GM12875 (cell line): Measurements from ENCODE around the gene ANAPC4.

Experiments
- H3K4me3 ChIP-seq: one replicate; pipeline ENCODE4 v1.5.1; 2011; ENCODE audit warnings: low read depth, low read length, control low read depth
- TF ChIP-seq, protein P1 (sequence below): IDR thresholded peaks from 2 replicates; pipeline ENCODE4 v1.5.1; 2011; ENCODE audit warnings: low read depth, mild to moderate bottlenecking, control low read depth, inconsistent platforms, low read length, moderate library complexity, borderline replicate concordance; ENCODE audit not compliant: insufficient read depth

Gene ANAPC4

DNA sequence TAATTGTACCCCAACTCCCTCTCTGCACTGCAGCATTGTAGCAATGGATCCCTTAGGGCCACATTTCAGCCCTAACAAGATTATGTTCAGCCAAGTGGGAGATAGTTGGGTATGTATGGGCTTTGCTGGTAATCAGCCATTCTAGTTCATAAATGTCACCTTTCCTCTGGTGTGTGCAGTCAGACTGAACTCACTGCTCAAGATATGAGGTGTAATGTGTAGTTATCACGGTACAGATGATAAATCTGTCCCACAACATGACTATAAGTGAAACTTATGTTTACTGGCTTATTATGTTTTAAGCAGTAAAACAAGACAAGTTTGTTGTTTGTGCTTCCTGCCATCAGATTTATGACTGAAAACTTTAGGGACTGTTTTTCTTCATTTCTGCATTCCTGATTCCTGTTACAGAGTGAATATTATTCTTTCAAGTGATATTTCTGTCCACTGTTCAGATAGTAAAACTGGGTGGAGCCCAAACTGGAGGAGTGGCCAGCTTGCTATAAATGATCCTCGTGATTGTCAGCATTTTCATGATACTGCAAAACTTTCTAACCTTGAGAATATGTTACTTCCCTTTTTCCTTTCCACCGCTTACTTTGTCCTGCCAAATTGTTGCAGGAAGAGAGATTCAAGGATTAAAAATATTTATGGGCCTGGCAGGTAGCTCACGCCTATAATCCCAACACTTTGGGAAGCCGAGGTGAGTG, 44.9 kb downstream of the ANAPC4 start:
- TF ChIP-seq, protein P1, sequence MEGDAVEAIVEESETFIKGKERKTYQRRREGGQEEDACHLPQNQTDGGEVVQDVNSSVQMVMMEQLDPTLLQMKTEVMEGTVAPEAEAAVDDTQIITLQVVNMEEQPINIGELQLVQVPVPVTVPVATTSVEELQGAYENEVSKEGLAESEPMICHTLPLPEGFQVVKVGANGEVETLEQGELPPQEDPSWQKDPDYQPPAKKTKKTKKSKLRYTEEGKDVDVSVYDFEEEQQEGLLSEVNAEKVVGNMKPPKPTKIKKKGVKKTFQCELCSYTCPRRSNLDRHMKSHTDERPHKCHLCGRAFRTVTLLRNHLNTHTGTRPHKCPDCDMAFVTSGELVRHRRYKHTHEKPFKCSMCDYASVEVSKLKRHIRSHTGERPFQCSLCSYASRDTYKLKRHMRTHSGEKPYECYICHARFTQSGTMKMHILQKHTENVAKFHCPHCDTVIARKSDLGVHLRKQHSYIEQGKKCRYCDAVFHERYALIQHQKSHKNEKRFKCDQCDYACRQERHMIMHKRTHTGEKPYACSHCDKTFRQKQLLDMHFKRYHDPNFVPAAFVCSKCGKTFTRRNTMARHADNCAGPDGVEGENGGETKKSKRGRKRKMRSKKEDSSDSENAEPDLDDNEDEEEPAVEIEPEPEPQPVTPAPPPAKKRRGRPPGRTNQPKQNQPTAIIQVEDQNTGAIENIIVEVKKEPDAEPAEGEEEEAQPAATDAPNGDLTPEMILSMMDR = no peak
- H3K4me3 ChIP-seq = no peak overlapping the region

DNA sequence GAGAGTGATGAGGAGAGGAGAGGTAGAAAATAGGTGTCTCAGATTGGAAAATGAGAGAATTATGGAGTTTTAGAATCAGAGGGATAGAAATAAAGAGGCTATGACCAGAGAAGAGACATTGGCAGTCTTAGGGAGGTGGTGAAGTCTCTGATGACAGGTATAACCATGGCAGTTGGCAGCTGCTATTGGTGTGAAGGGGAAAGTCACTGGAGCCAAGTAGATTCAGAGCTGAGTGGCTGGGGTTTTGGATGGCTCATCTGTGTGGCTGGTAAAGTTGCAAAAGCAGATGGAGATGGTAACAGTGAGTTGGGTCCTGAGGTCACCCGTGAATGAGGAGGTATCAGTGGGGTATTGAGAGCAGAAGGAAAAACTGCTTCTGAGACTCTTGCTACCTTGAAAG, 46.5 kb downstream of the ANAPC4 start:
- no peak overlapping the region for H3K4me3 ChIP-seq
- TF ChIP-seq, protein P1 = no peak

DNA sequence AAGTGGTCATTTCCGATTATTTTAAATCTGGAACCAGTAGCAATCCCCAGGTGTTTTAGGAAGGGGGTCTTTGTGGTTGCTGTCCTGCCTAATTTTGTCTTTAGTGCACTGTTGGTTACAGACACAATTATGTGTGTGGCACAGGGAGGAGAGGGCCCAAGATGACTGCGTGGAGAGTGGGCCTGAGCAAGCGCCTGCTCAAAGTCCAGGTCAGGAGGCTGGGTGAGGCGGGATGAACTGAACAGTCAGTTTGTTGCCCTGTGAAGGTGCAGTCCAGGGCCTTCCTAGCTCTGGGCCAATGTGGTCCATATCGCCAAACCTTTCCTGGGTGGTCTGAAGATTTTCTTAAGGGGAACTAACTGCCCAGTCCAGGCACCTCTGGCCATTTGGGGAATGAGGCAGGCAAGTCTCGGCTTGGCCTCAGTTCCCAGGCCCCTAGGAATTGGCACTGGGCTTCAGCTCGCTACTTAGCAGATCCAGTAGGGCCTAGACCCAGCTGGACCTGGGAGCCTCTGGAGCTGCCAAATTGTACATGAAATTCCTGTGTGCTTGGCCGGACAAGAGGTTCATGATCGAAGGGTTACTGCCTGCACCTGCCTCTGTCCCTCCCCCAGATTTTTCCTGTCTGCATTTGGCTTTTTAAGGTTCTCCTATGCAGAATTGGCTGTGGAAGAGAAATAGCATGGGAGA, 47.6 kb downstream of the ANAPC4 start:
- H3K4me3 ChIP-seq = no peak overlapping the region
- TF ChIP-seq, protein P1 = no peak

DNA sequence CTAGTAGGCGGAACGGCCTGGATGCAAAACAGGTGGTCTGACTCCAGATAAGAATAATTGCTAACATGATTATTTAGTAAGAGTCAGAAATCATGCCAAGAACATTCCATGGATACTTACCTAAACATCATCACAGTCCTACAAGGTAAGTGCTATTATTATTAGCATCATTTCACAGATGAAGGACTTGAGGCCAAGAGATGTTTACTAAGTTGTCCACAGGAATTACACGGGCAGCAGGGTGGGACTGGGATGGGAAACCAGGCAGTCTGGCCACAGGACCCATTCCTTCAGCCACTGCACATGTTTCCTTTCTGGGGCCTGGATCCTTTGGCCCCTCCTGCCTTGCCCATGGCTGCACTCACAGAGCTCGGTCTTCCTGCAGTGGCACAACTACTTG, 48.3 kb downstream of the ANAPC4 start:
- TF ChIP-seq, protein P1 = no peak
- H3K4me3 ChIP-seq = no peak overlapping the region

DNA sequence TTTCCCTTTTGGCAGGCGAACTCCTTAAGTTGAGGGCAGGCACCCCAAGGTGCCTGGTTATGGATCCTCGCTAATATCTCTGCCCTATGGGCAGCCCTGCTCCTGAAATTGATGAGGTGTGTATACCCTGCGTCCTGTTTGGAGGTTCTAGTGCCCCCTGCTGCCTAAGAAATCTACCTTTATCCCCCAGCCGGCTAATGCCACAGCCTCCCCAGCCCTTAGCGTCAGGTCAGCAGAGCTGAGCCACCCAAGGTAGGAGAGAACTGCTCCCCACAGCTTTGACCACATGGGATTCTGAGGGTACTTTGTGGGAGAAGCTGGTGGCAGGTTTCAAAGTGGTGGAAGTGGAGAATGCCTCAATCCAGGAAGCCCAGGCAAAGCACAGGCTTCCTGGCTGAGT, 50.8 kb downstream of the ANAPC4 start:
- TF ChIP-seq, protein P1 = no peak
- H3K4me3 ChIP-seq = no peak overlapping the region

DNA sequence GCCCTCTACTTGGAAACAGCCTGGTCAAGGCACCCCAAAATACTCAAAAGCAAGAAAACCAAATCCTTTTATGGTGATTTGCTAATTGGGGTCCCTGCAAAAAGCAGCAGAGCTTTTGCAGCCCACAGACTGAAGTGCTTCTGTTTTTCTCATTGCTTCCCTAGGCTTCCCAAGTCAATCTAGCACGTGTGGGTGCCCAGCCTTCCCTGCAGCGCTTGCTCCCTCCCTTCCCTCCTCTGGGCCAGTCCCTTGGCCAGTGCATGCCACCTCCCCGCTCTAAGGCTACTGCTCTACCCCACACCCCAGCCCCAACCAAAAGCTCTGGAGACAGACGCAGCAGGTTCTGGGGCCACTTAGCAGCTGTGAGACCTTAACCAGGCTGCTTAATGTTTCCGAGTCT, 53.6 kb downstream of the ANAPC4 start:
- TF ChIP-seq, protein P1 = no peak

More for the DNA sequence above, 53.6 kb downstream of the ANAPC4 start:
- no peak overlapping the region for H3K4me3 ChIP-seq
